SK-N-SH (cell line): ENCODE measurements around the gene VPS26B.

Source experiments
- CHD2 ChIP-seq: fragments of 150-350 bp; IDR thresholded peaks from 2 replicates; pipeline ENCODE4 v1.6.1; 2018; ENCODE audit warnings: low read length; ENCODE audit not compliant: partially characterized antibody
- CTCF ChIP-seq: fragments of 200-600 bp; sonication (generic); IDR thresholded peaks from 2 replicates; pipeline ENCODE4 v1.6.1; 2017; ENCODE audit warnings: antibody characterized with exemption, mild to moderate bottlenecking, moderate library complexity
- EP300 ChIP-seq, 2 experiments: IDR thresholded peaks; 2 replicates each; pipeline versions ENCODE4 v1.4.0 to v1.6.1; 2012; ENCODE audit warnings: borderline replicate concordance in 1 of 2, low read depth in 1 of 2, low read length in 1 of 2
- EZH2phosphoT487 ChIP-seq: fragments of 200-600 bp; sonication (generic); IDR thresholded peaks from 2 replicates; pipeline ENCODE4 v1.6.1; 2017; ENCODE audit warnings: low read depth, mixed run types, mild to moderate bottlenecking, antibody characterized with exemption, moderate library complexity, borderline replicate concordance
- FOXJ3 ChIP-seq: sonication (generic); formaldehyde crosslinking; IDR thresholded peaks from 2 replicates; pipeline ENCODE4 v1.5.1; 2020; ENCODE audit warnings: mild to moderate bottlenecking, missing genetic modification reagents
- GATA2 ChIP-seq: sonication (generic); formaldehyde crosslinking; IDR thresholded peaks from 2 replicates; pipeline ENCODE4 v1.5.0; 2020; ENCODE audit warnings: mild to moderate bottlenecking, missing genetic modification reagents
- JUND ChIP-seq: IDR thresholded peaks from 2 replicates; pipeline ENCODE4 v1.4.0; 2012
- MEF2A ChIP-seq: IDR thresholded peaks from 2 replicates; pipeline ENCODE4 v1.4.0; 2012; ENCODE audit warnings: low read depth, borderline replicate concordance
- YY1 ChIP-seq: IDR thresholded peaks from 2 replicates; pipeline ENCODE4 v1.4.0; 2012; ENCODE audit warnings: low read depth, mild to moderate bottlenecking

- TF ChIP-seq CTCF (no peak), EP300 (IDR thresholded peaks at IDR 0.05; ENCODE audit: borderline replicate concordance in 1 of 2, low read depth in 1 of 2, low read length in 1 of 2) (no peak), YY1 (no peak), GATA2 (CRISPR knock-in tag) (no peak), EZH2phosphoT487 (no peak), CHD2 (no peak), FOXJ3 (CRISPR knock-in tag) (no peak), MEF2A (no peak), JUND (no peak)
Observed at GRCh38 chr11:134238956-134239355, 14.5 kb downstream of the VPS26B start.
